HG02571 (cell line): Measurements from ENCODE around the gene FBXO40.
A peak's percentile ranks its signal among the peaks of the same experiment; 100 is the strongest.

ENCODE experiments used
- ATAC-seq: cut with Tn5 transposase; IDR thresholded peaks from one replicate; pipeline ENCODE4 v1.9.1; 2021; ENCODE audit warnings: mild to moderate bottlenecking, moderate library complexity; ENCODE audit not compliant: unreplicated experiment

Gene FBXO40

GRCh38 chr3:121619691-121620090 lies 26.5 kb downstream of the FBXO40 start:
- ATAC-seq = no peak

- no peak for ATAC-seq
These were observed 28.3 kb downstream of the FBXO40 start for GRCh38 chr3:121621491-121621890.

- no peak for ATAC-seq
These were observed 31.1 kb downstream of the FBXO40 start for GRCh38 chr3:121624147-121624899.

- no peak for ATAC-seq
These were observed 33.3 kb downstream of the FBXO40 start for GRCh38 chr3:121626495-121626894.

- ATAC-seq = no peak
These were observed 34.0 kb downstream of the FBXO40 start for GRCh38 chr3:121627211-121627610.

GRCh38 chr3:121627622-121628021 lies 34.4 kb downstream of the FBXO40 start:
- no peak for ATAC-seq

GRCh38 chr3:121629601-121630000 lies 36.4 kb downstream of the FBXO40 start:
- ATAC-seq = no peak

GRCh38 chr3:121630355-121630754 lies 37.2 kb downstream of the FBXO40 start:
- ATAC-seq = no peak

- ATAC-seq = no peak
These were observed 44.7 kb downstream of the FBXO40 start for GRCh38 chr3:121637922-121638321.

- no peak for ATAC-seq
These were observed 47.9 kb downstream of the FBXO40 start for GRCh38 chr3:121641127-121641526.

GRCh38 chr3:121642601-121643314 lies 49.6 kb downstream of the FBXO40 start:
- no peak for ATAC-seq

- no peak for ATAC-seq
These were observed 51.9 kb downstream of the FBXO40 start for GRCh38 chr3:121645054-121645453.

- no peak for ATAC-seq
These were observed 55.2 kb downstream of the FBXO40 start for GRCh38 chr3:121648219-121648958.

- ATAC-seq = no peak
These were observed 56.5 kb downstream of the FBXO40 start for GRCh38 chr3:121649645-121650044.

- no peak for ATAC-seq
These were observed 58.5 kb downstream of the FBXO40 start for GRCh38 chr3:121651684-121652083.

- no peak for ATAC-seq
These were observed 61.6 kb downstream of the FBXO40 start for GRCh38 chr3:121654493-121655385.

- ATAC-seq = no peak
These were observed 65.7 kb downstream of the FBXO40 start for GRCh38 chr3:121658716-121659435.

- ATAC-seq = no peak
These were observed 66.4 kb downstream of the FBXO40 start for GRCh38 chr3:121659586-121659985.

- ATAC-seq = peak; percentile 69
These were observed 67.4 kb downstream of the FBXO40 start, which contains the start of gene HCLS1 for GRCh38 chr3:121660356-121661171. TSS of gene HCLS1 (minus strand) at chr3:121660903. CDS start at chr3:121658347, 2,556 bp downstream.
